Epidermal melanocyte (primary cell): Measurements from ENCODE around the gene ARMC7.

ENCODE experiments used
- DNase-seq: peaks from one replicate; pipeline ENCODE4 v3.0.0; 2011; ENCODE audit warnings: low spot score; ENCODE audit not compliant: insufficient read length

The ARMC7 gene

GRCh38 chr17:75077496-75078283 lies 32.1 kb upstream of the ARMC7 start:
- peak; percentile 23 for DNase-seq

DNA sequence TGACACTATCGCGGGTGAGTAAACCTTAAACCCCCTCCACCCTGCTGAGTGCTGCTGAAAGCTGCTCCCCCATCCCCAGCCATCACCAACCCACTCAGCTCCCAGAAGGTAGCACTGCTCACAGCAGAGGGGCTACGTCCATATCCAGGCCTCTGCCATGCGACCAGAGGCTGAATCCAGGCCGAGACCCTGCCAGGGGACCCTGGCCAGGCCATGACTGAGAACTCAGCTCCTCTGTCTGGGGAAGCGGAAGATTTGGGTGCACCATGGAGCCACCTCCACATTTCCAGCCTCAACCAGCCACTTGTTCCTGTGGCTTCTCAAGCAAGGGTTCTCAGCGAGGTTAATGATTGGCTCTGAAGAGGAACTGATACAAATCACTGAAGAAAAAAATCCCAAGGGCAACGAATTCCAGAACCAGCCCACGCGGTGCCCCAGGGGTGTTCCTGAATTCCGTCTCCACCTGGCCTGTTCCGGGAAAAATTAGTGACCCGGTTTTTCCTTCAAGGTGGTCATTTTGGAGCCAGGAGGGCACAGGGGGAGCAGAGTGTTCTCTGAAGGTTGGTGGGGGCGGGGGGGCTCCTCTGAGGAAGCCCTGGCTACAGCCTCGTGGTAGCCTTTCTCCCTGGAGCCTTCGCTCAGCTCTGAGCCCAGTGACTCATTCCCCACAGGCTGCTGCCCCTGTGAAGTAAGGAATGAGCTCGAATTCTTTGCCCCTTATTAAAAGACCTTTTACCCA lies 31.3 kb upstream of the ARMC7 start:
- peak; percentile 45 for DNase-seq

- no peak for DNase-seq
Observed at GRCh38 chr17:75079023-75079373, 30.8 kb upstream of the ARMC7 start.

DNA sequence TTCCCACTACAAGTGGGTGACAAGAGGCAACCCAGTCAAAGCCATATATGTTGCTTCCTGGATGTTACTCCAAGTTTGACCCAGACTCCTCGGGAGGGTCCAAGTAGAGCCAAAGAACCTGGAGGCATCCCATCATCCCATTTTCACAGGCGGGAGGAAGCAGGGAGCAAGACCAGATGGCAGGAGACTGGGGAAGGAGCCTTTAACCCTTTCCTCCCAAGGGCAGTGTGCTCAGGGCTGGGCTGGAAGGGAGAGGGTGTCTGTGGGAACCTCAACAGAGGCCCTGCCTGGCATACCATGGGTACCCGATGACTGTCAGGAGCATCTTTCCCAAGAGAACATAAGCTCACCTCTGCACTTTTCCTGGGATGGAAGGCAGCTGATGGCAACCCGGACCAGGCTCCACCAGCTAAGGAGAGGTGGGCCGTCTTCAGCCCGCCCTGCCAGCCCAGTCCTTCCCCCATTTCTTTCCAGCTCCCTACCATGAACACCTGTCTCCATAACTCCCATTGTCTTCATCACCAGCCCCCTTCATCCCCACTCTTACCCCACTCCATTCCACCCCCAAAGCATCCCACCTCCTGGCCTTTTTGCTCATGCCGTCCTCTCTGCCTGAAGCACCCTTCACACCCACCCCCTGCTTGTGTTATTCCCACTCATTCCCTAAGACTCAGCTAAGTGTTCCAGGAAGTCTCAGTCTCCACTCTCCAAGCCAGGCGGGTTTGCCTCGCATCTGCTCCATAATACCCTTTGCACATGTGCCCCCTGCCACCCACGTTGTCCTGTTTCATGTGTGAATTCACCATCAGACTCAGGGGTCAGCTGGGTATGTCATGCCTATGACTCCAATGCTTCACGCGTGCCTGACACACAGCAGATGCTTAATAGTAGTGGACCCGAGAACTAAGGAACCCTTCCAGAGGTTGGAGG lies 27.9 kb upstream of the ARMC7 start:
- DNase-seq, result peak; percentile 11

GRCh38 chr17:75082683-75083082 lies 27.1 kb upstream of the ARMC7 start:
- peak; percentile 3 for DNase-seq

GRCh38 chr17:75084039-75084660 lies 25.6 kb upstream of the ARMC7 start:
- DNase-seq, result peak; percentile 9

DNA sequence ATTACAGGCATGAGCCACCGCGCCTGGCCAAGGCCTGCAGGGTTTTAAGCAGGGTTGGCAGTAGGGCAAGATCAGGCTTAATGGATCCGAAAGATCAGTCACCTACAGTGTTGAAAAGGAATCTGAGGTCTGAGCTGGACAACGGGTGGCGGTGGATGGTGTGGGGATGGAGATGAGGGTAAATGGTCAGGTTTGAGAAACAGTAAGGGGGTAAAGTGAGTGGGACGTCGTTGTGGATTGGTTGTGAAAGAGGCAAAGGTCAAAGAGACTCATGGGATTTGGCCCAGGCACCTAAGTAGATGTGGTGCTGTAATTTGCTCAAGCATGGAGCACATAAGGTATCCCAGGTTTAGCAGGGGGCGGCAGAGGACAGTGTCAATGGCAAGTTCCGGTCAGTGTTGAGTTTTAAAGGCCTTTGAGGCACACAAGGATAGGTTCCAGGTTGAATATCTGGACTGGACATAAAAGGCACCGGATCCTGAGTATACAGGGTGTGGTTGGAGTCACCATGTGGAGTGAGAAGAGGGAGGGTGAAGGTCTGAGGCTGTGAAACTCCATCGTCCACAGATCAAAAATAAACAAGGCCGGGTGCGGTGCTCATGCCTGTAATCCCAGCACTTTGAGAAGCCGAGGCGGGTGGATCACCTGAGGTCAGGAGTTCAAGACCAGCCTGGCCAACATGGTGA lies 23.1 kb upstream of the ARMC7 start:
- DNase-seq, result no peak

GRCh38 chr17:75087182-75087557 lies 22.6 kb upstream of the ARMC7 start:
- no peak for DNase-seq

- DNase-seq, result peak; percentile 95
Observed at GRCh38 chr17:75087558-75088453, 22.0 kb upstream of the ARMC7 start, which contains the start of gene SLC16A5. Gene SLC16A5, plus strand, starts transcription at chr17:75087954. Its CDS starts 5,683 bp downstream, at chr17:75093637.

DNA sequence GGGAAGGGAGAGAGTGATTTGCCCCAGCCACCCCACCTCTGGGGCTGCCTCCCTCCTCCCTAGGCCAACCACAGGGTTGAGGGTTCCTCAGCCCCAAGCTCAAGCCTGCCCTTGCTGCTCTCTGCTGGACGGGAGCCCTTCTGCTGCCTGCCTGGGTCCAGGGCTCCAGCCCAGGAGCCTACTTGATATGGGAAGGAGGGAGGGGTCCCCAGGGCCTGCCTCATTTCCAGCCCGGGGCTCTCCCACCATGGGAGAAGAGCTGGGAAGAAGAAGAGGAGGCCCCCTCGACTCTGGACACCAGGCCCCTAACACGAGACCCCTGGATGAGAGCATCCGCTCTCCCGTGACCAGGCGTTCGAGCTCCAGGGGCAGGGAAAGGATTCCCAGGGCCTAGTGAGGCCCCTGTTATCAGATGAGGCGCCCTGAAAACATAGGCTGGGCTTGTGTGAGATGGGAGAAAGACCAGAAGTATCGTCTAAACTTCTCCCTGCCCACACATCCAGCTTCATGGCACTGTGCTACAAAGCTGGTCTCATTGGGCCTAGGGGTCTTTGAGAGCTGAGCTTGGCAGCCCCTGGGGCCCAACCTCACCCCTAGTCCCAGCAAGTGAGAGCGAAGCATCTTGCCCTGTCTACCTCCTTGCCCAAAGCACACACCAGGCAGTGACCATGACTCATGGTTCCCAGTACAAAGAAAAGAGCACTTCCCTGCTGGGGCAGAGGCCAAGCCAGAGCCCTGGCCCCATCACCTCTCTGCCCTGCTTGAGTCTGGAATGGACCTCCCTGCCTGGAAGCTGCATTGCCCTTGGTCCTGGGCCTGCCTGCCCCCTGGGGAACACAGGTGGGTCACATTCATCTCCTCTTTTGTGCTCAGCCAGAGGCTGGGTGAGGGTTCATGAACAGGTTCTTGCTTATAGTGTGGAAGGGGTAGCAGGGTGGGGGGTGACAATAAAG lies 21.0 kb upstream of the ARMC7 start:
- no peak for DNase-seq

DNA sequence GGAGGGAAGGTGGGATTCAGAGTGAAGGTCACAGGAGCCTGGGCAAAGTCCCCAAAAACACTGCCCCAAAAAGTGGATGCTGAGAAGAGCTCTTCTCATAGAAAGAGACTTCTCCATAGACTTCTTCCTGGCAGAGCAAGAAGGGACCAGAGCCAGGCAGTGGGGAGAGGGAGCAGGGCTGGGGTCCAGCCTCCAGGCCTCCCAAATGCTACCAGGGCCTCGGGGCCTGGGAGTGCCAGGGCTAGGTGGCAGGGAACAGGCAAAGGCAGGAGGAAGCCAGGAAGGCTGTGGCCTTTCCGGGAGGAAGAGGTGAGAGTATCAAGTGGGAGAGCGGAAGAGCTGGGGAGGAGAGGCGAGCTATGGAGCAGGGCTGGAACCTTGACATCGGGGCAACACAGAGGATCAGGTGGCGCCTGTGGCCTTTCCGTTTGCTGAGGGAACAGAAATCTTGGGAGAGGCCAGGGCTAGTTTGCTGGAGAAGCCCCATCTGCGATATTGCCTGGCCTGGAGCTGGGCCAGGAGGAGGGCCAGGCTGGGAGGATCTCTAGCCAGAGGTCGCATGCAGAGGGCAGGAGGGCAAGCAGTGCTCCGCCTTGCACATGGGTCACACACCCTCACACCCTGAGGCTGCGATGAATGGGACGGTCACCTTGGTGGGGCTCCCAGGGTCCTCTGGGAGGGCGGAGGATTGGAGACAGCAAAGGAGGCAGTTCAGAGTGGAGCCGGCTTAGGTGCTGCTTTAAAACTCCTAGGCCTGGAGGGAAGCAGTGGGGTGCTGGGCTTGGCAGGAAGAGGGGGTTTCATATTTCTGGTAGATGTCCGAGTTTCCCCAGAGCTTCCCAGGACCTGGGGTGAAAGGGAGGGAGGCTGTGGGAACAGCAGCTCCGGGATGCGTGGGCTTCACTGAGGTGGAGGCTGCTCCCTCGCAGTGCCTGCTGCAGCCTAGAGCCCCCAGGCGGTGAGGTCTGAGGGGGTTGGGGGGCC lies 18.6 kb upstream of the ARMC7 start:
- no peak for DNase-seq

DNA sequence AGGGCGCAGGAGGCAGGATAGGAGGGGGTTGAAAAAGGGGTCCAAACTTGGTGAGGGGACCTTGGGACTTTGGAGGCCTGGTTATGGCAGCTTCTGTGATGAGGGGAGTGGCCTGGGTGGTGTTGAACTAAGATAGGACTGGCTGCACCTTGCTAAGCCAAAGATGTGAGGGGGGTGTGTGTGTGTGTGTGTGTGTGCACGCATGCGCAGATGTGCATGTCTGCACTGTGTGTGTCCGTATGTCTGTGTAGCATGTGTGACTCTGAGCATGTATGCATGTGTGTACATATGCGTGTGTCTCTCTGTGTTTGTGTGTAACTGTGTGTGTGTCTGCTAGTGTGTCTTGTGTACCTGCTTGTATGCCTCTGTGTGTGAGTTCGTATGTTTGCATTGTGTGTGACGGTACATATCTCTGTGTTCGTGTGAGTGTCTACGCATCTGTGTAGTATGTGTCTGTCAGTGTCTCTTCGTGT lies 17.9 kb upstream of the ARMC7 start:
- no peak for DNase-seq

GRCh38 chr17:75093548-75094158 lies 16.1 kb upstream of the ARMC7 start:
- no peak for DNase-seq

- DNase-seq, result no peak
Observed at GRCh38 chr17:75094871-75095399, 14.8 kb upstream of the ARMC7 start.

DNA sequence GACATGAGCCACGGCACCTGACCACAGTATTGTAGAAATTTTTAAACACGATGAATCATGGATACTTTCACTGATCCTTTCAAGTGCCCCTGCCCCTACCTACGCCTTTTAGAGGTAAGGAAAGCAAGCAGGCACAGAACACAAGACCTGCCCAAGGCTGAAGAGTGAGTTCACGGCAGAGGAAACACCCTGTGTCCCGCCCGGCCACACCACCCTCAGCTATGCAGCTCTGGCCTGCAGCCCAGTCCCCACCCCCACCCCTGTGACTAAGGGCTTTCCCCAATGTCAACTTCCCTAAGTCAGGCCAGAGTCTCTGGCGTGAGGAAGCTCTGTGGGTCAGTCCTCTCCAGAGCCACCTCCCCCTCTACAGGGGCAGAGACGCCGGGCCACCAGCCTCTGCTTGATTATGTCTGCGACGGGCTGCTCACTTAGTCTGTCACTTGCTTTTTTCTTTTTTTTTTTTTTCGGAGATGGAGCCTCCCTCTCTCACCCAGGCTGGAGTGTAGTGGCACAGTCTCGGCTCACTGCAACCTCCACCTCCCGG lies 13.6 kb upstream of the ARMC7 start:
- no peak for DNase-seq

- no peak for DNase-seq
Observed at GRCh38 chr17:75097865-75098264, 11.9 kb upstream of the ARMC7 start.
